VCaP (cell line): ENCODE data around the gene THPO.

ENCODE experiments used
- H3K27ac ChIP-seq: fragments of 450-650 bp; 2 replicates; pipeline ENCODE4 v1.5.1; 2017
- TF ChIP-seq, protein P1 (sequence below): fragments of 450-650 bp; conservative IDR thresholded peaks from 2 replicates; pipeline ENCODE4 v1.5.1; 2017; ENCODE audit warnings: mild to moderate bottlenecking, moderate library complexity

The THPO gene

DNA sequence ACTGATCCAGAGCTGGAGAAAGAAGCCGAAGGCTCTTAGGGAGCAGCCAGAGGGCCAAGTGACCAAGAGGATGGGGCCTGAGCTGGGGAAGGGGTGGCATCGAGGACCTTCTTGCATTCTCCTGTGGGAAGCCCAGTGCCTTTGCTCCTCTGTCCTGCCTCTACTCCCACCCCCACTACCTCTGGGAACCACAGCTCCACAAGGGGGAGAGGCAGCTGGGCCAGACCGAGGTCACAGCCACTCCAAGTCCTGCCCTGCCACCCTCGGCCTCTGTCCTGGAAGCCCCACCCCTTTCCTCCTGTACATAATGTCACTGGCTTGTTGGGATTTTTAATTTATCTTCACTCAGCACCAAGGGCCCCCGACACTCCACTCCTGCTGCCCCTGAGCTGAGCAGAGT, 11.4 kb upstream of the THPO start:
- TF ChIP-seq, protein P1, sequence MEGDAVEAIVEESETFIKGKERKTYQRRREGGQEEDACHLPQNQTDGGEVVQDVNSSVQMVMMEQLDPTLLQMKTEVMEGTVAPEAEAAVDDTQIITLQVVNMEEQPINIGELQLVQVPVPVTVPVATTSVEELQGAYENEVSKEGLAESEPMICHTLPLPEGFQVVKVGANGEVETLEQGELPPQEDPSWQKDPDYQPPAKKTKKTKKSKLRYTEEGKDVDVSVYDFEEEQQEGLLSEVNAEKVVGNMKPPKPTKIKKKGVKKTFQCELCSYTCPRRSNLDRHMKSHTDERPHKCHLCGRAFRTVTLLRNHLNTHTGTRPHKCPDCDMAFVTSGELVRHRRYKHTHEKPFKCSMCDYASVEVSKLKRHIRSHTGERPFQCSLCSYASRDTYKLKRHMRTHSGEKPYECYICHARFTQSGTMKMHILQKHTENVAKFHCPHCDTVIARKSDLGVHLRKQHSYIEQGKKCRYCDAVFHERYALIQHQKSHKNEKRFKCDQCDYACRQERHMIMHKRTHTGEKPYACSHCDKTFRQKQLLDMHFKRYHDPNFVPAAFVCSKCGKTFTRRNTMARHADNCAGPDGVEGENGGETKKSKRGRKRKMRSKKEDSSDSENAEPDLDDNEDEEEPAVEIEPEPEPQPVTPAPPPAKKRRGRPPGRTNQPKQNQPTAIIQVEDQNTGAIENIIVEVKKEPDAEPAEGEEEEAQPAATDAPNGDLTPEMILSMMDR, result no peak
- no peak overlapping the region for H3K27ac ChIP-seq

DNA sequence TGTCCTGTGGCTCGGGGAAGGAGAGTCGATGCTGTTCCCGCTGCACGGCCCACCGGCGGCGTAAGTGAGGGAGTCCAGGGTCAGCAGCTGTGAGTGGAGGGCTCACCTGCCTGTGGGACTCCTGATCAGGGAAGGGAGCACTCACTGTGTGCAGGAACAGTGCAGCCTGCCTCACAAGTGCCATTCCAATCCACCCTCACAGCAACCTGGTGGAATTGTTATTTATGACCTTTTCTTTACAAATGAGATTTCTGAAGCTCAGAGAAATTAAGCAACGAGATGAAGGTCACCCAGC, 10.9 kb upstream of the THPO start:
- no peak overlapping the region for H3K27ac ChIP-seq
- TF ChIP-seq, protein P1, result no peak

DNA sequence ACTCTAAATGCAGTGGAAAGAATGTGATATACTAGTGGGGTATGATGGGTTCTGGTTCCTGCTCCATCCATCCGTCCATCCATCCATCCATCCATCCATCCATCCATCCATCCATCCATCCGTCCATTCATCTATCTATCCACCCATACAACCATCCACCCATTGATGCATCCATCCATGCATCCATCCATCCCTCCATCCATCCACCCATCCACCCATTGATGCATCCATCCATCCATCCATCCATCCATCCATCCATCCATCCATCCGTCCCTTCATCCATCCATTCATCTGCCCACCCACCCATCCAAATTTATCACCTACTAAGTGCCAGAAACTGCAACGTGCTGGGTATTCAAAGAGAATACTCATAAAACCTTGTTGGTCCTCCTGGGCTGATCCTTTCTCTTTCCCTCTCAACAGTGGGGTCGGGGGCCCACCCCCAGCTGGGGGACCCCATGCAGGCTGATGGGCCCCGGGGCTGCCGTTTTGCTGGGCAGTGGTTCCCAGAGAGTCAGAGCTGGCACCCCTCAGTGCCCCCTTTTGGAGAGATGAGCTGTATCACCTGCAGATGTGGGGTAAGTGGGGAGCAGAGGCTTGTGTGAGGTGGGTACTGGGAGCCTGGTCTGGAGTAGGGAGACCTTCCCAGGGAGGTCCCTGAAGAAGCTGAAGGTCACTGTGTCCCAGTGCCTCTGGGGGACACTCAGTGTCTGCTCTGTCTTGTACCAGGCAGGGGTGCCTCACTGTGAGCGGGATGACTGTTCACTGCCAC, 10.3 kb upstream of the THPO start:
- no peak overlapping the region for H3K27ac ChIP-seq
- TF ChIP-seq, protein P1, result no peak

DNA sequence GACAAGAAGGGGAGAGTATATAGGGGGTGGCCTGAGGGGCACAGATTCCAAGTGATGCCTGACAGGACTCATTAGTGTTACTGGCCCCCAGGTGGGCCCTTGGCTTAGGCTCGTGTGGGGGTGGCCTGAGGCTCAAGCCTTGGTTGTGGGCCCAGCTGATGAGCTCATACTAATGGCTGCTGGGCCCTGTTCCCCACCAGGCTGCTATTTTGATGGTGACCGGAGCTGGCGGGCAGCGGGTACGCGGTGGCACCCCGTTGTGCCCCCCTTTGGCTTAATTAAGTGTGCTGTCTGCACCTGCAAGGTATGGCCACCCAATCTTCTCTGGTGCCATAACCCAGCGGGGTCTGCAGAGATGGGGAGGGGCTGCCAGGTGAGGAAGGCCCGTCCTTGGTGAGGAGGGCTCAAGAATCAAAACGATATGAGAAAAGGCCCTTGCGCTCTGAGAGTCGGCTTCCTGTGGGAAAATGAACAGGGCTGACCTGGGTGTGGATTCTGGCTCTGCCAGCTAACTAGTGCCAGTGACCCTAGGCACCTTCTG, 9.2 kb upstream of the THPO start:
- TF ChIP-seq, protein P1, result no peak
- H3K27ac ChIP-seq, result no peak overlapping the region

DNA sequence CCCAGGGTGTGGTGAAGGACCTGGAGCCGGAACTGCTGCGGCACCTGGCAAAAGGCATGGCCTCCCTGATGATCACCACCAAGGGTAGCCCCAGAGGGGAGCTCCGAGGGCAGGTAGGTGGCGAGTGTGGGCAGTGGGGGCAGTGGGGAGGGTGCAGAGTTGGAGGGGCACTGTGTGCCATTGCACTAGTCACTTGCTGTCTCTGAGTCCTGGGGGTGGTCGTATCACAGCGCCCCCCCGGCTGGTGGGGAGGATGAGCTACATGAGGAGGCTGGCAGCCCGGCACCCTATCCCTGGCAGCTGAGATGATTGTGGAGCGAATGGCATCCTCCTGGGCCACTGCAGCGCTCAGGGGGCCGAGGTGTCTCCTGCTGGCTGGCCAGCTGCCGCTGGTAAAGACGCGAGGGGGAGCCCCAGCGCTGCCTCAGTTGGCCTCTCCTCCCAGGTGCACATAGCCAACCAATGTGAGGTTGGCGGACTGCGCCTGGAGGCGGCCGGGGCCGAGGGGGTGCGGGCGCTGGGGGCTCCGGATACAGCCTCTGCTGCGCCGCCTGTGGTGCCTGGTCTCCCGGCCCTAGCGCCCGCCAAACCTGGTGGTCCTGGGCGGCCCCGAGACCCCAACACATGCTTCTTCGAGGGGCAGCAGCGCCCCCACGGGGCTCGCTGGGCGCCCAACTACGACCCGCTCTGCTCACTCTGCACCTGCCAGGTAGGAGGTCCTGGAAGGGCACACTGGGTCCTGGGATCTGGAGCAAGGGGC, 8.2 kb upstream of the THPO start:
- no peak overlapping the region for H3K27ac ChIP-seq
- TF ChIP-seq, protein P1, result no peak

DNA sequence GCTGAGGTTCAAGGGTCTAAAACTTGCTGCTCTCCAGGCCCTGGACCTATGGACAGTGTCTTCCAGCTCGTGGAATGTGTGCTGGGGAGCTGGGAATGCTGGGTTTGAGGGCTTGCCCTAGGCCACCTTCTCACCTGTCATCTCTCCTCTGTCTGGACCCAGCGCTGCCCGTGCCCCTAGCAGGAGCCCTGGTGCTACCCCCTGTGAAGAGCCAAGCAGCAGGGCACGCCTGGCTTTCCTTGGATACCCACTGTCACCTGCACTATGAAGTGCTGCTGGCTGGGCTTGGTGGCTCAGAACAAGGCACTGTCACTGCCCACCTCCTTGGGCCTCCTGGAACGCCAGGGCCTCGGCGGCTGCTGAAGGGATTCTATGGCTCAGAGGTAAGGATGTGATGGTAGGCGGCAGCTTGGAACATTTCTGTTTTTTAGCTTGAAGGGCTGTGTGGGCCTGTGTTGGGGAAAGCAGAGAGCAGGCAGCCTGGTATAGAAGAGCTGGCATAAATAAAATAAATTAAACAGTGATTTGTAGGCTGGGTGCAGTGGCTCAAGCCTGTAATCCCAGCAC, 6.9 kb upstream of the THPO start:
- TF ChIP-seq, protein P1, result no peak
- no peak overlapping the region for H3K27ac ChIP-seq

DNA sequence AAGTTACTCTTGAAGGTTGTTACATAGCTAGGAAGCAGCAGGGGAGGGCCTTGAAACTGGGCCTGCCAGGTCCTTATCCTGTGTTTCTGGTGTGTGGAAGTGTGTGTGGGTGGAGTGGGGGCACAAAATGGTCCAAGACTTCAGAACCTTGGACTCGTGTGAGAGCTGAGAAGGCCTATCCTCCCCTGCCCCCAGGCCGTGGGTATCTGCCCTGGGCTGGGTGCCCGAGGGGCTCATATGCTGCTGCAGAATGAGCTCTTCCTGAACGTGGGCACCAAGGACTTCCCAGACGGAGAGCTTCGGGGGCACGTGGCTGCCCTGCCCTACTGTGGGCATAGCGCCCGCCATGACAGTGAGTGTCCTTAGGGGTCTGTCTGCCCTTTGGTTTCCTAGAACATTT, 6.3 kb upstream of the THPO start:
- no peak overlapping the region for H3K27ac ChIP-seq
- TF ChIP-seq, protein P1, result no peak
